ENCODE measurements around the gene TANGO2.

The TANGO2 gene

GRCh38 chr22:20055654-20056053 lies 34.7 kb downstream of the TANGO2 start:
- TF ChIP-seq CTCF (IDR thresholded peaks at IDR 0.05) = no peak

DNA sequence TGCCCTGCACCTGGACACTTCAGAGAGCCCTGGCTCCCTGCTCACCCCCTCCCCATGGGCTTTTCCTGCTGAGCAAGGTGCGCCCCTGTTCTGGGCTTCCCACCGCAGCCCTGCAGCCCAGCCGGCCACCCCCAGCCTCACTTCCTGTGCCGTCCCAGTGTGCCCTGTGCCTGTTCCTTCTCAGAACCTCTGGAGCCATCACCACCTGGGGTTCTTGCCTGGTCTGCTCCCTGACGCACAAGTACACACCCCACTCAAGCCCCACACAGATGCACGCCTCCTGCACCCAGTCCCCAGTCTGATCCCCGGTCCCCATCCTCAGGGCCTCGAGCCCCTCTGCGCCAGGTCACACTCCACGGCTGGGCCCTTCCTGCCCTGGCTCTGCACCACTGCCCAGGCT lies 35.3 kb downstream of the TANGO2 start:
- TF ChIP-seq CTCF (IDR thresholded peaks at IDR 0.05) = no peak

GRCh38 chr22:20056696-20057386 lies 35.9 kb downstream of the TANGO2 start:
- TF ChIP-seq CTCF (IDR thresholded peaks at IDR 0.05) = no peak

DNA sequence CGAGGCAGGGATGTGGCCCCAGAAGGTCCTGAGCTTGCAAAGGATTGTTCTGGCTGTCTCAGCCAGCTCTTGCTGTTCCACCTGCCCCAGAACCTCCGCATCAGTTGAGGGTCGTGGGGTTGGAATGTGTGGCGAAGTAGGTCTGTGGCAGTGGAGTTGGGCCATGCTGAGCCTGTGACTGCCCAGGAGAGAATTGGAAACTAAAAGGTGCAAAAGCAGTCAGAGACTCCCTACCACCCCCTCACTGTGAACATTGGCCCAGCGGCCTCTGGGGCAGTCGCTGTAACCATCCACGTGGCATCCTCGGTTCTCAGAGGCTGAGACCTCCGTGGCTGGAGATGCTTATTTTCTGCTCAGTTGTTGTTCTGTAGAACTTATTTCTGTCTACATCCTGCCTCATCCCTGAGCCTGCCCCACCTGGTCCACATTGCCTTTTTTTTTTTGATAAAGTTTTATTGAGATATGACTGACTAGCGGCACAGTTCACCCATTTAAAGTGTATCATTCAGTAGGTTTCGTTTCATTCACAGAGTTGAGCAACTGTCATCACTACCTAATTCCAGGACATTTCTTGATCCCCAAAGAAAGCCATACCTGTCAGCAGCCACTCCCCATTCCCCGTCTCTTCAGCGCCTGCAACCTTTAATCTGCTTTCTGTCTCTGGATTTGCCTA lies 36.8 kb downstream of the TANGO2 start:
- TF ChIP-seq CTCF (IDR thresholded peaks at IDR 0.05) = no peak

DNA sequence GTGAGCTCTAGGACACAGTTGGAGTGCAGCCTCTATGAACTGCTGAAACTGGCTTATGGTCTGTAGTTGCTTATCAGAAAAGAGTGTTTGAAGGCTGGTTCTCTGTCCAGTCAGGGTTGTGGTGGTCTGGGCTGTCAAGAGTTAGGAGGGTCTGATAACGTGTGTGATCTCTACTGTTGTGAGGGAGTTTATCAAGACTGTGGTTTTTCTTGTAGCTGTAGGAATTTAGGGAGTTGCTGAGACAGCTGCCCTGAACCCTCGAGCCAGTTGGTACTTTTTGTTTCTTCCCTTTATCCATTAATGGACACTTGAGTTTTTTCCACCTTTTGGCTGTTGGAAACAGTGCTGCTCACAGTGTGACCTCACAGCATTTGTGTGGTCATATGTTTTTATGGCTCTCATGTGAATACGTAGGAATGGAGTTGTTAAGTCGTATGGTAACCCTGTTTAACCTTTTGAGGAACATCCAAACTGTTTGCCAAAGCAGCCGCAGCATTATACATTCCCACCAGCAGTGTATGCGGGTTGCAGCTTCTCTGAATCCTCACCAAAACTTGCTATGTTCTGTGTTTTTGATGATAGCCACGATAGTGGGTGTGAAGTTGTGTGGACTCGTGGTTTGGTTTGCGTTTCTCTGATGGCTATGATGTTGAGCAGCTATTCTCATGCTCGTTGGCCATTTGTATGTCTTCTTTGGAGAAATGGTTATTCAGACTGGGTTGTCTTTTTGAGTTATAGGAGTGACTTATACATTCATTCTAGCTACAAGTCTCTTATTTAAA lies 38.3 kb downstream of the TANGO2 start:
- no peak for TF ChIP-seq CTCF (IDR thresholded peaks at IDR 0.05)

GRCh38 chr22:20060700-20061480 lies 40.0 kb downstream of the TANGO2 start:
- 0 out of 2 replicates have a peak, but pooled peaks have one; percentile 13 for TF ChIP-seq CTCF (IDR thresholded peaks at IDR 0.05)

GRCh38 chr22:20061481-20061861 lies 40.6 kb downstream of the TANGO2 start:
- TF ChIP-seq CTCF (IDR thresholded peaks at IDR 0.05) = no peak

All from LNCAP (cell line).